ENCODE results near the gene CD274.

- TF ChIP-seq, protein P1, sequence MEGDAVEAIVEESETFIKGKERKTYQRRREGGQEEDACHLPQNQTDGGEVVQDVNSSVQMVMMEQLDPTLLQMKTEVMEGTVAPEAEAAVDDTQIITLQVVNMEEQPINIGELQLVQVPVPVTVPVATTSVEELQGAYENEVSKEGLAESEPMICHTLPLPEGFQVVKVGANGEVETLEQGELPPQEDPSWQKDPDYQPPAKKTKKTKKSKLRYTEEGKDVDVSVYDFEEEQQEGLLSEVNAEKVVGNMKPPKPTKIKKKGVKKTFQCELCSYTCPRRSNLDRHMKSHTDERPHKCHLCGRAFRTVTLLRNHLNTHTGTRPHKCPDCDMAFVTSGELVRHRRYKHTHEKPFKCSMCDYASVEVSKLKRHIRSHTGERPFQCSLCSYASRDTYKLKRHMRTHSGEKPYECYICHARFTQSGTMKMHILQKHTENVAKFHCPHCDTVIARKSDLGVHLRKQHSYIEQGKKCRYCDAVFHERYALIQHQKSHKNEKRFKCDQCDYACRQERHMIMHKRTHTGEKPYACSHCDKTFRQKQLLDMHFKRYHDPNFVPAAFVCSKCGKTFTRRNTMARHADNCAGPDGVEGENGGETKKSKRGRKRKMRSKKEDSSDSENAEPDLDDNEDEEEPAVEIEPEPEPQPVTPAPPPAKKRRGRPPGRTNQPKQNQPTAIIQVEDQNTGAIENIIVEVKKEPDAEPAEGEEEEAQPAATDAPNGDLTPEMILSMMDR (IDR thresholded peaks at IDR 0.05), result no peak
- TF ChIP-seq POLR2A (IDR thresholded peaks at IDR 0.05), result no peak
Measured at GRCh38 chr9:5446451-5447236, 3.7 kb upstream of the CD274 start.

Data from vagina (tissue), 2 donors.